GM19240 (cell line): ENCODE measurements around the gene HCRTR2.
"Not testable (repeated sequence)": the region's sequence is repeated elsewhere in the genome, so short reads cannot be mapped to it uniquely, and the experiment has no call there.

Experiments used
- DNase-seq: peaks from one replicate; pipeline ENCODE4 v3.0.0; 2011; ENCODE audit warnings: low spot score; ENCODE audit not compliant: insufficient read length

HCRTR2 gene

GRCh38 chr6:55174211-55175026 lies at the start of gene HCRTR2:
Gene HCRTR2, plus strand, starts transcription at chr6:55174515. Its CDS starts 73 bp downstream, at chr6:55174588.
- no peak for DNase-seq

- DNase-seq, result no peak
Observed at GRCh38 chr6:55130806-55131324, 43.5 kb upstream of the HCRTR2 start.

DNA sequence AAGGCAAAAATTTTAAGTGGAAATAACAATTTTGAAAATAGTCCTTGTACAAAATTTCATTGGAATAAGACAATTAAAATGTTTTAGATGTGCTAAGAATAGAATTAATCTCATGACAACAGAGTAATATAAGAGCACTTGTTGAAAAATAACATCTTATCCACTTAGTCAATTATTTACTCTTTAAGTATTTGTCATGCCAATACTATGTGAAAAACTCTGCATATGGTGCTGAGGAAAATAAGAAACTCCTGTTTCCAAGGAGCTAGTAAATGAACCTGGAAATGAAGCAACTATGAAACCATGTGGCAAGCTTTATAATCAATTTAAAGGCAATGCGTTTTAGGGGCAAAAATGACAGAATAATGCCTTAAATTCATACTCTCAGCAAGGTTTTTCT lies 42.7 kb upstream of the HCRTR2 start:
- DNase-seq, result no peak

GRCh38 chr6:55136916-55137315 lies 37.4 kb upstream of the HCRTR2 start:
- no peak for DNase-seq

DNA sequence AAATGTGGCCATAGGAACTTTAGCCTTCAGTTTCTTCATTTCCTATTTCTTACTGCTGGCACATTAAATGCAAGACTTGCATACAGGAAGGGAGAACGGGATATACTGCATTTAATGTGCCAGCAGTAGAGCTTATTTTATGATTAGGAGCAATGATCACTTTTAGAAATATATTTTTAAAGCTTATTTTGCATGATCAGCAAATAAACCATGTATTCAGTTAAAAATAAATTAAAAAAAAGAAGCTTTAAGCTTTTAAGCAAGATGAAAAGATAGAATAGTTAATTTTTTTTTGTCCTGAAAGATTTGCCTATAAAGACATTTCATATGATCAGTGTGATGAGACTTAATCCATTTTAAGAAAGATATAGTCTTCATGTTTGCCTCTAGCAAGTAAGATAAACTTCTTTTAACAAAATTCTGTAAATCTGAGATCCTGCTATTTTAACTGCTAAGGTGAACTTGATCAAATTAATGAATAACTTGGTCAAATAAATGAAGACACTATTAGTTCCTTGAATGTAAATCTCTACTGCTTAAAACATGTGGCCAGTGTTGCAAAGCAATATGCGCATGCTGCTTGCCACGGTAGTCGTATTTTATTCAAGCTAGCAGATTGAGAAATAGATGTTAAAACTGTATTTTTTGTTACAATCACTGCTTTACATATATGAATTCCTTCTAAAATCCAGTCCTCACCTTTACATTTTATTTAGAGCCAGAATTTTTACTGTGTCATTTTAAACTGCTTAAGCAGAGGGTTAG lies 36.2 kb upstream of the HCRTR2 start:
- DNase-seq, result no peak

GRCh38 chr6:55141611-55142010 lies 32.7 kb upstream of the HCRTR2 start:
- no peak for DNase-seq

DNA sequence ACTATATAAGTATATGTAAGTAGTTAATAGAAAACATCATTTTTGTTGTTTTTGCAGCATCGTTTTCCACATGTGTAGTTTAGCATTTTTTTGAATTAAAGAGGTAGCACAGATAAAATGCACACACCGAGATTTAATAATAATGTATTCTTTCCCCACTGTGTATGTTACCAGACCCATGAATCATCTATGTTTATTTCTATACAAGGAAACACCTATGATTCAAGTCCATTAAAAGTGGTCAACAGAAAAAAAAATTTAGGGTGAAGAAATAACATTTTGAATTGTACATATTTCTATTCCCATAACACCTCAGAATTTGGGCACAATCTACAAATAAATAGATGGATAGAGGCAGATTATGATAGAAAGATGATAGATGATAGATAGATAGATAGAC lies 31.7 kb upstream of the HCRTR2 start:
- no peak for DNase-seq

DNA sequence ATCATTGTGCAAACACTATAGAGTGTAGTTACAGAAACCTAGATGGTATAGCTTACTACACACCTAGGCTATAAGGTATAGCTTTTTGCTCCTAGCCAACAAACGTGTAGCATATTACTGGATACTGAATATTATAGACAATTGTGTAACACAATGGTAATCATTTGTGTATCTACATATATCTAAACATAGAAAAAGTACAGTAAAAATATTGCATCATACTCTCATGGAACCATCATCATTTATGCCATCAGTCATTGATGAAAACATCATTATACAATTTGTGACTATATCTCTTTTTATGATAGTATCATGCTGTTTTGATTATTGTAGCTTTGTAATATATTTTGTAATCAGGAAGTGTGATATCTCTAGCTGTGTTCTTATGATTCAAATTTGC lies 21.0 kb upstream of the HCRTR2 start:
- DNase-seq, result no peak

GRCh38 chr6:55158784-55159183 lies 15.5 kb upstream of the HCRTR2 start:
- not testable (repeated sequence) for DNase-seq

- DNase-seq, result no peak
Observed at GRCh38 chr6:55167860-55168259, 6.5 kb upstream of the HCRTR2 start.

- DNase-seq, result no peak
Observed at GRCh38 chr6:55175078-55176049, 1.0 kb downstream of the HCRTR2 start.

GRCh38 chr6:55176958-55177357 lies 2.6 kb downstream of the HCRTR2 start:
- DNase-seq, result no peak

DNA sequence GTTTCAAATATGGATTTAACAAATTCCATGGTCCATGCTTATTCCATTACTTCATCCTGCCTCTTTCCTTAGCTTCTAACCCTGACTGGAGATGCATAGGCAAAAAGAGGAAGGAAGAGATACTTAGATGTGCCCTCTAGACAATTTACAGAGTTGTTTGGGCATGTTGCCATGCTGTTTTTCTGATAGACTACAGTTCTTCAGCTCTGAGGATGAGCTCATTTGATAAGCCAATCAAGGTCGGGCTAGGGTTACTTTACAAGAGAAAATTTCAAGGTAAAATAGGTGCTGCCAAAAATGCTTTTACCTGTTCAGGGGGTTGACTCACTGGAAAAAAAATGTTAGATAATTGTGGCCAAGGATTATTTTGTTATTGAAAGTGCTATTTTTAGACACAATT lies 5.9 kb downstream of the HCRTR2 start:
- no peak for DNase-seq

DNA sequence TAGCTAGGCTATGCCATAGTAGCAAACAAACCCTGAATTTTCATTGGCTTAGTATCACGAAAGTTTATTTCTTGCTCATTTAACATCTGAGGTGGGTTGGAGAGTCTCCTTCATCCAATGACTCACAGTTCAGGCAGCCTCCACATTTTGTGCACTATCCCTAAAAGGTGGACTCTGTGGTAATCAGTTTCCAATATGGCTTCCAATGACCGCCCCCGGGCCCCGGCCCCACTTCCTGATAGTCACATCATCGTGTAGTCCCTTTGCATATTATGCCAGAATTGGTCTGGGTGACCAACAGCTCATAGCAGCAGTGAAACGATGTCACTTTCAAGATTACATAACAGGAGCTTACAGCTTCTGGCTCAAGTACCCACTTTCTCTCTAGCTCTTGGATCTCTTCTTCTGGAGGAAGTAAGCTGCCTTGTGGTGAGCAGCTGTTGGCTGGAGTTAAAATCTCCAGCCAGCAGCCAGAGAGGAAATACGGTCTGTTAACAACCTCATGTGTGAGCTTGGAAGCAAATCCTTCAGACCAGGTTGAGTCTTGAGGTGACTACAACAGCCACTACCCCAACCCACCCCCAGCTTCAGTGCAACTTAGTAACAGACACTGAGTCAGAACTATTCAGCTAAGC lies 7.8 kb downstream of the HCRTR2 start:
- DNase-seq, result no peak

DNA sequence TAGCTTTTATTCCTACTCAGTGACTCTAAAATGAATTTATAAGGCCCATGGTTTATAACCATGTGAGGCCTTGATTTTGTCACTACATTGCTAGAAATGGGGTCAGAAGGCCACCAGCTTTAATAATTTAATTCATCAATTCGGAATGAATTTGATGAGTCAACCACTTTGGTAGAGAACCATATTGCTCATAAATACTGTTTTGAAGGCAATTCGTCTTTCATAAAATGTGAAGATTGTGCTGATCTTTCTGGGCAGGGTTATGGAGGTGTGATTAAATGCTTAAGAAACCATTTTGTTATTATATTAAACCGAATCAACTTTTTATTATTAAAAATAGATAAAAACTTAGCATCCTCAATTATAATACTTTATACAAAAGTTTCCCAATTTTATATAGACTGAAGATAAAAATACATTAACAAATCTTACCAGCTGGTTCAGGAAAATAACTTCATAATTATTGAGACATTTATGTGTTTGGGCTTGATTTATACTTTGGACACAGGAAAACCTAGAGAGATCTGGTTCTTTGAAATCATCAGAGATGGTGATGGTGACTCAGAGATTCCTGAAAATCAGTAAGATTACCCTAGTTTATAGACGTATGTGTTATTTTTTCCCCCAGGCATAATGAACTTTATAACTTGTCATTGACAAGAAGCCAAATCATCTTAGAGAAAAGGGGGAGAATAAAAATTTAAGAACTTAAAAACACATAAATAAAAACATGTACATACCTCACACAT lies 10.6 kb downstream of the HCRTR2 start:
- no peak for DNase-seq

DNA sequence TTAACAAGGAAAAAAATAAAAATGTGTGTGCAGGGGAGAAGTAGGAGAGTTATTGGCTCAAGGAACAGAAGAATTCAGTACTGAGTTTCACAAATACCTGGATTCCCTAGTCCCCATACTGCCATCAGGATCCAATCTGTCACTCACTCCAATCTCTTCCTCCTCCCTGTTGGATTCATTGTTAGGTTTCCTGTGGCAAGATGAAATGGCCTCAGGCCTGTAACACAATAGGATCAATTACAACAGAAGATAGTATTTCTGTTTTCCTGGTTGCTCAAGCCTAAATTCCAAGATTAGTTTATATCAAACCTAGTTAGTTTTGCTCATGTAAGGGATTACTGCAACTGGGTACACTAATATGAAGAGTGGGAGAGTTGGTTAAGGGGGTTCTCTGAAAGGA lies 24.4 kb downstream of the HCRTR2 start:
- no peak for DNase-seq

DNA sequence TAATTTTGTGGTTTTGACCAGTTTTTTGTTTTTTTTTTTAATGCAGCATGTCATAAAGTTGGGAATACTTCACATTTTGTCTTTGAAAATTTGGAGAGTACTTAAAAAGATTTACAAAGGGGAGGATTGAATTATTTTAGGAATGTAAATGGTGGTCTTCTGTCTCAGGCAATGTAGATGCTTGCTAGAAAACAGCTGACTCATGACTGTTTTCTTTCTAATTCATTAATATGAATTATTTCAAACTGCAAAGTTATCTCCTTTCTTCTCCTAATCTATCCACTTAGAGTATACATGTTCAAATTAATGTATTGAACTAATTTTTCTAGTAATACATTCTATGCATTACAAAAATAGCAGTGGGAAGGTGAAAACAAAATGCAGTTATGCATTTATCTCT lies 24.9 kb downstream of the HCRTR2 start:
- no peak for DNase-seq

- no peak for DNase-seq
Observed at GRCh38 chr6:55208478-55209458, 34.5 kb downstream of the HCRTR2 start.

DNA sequence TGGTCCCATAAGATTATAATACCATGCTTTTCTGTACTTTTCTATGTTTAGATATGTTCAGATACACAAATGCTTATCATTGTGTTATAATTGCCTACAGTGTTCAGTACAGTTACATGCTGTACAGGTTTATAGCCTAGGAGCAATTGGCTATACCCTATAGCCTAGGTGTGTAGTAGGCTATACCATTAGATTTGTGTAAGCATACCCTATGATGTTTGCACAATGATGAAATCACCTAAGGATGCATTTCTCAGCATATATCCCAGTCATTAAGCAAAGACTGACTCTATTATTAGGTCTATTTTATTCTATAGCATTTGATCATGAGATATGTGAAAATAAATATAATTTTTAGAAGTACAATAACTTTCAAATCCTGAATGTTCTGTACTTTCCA lies 36.6 kb downstream of the HCRTR2 start:
- DNase-seq, result no peak
